NB4 (cell line): ENCODE data around the gene NLRP7.
"Not testable (repeated sequence)": the region's sequence is repeated elsewhere in the genome, so short reads cannot be mapped to it uniquely, and the experiment has no call there.

Experiments
- TF ChIP-seq, protein P1 (sequence below): IDR thresholded peaks from one replicate; pipeline ENCODE4 v1.5.1; 2012; ENCODE audit warnings: low read depth, low read length
- TF ChIP-seq, protein P2 (sequence below): IDR thresholded peaks from 2 replicates; pipeline ENCODE4 v1.6.1; 2011; ENCODE audit warnings: low read depth, low read length

DNA sequence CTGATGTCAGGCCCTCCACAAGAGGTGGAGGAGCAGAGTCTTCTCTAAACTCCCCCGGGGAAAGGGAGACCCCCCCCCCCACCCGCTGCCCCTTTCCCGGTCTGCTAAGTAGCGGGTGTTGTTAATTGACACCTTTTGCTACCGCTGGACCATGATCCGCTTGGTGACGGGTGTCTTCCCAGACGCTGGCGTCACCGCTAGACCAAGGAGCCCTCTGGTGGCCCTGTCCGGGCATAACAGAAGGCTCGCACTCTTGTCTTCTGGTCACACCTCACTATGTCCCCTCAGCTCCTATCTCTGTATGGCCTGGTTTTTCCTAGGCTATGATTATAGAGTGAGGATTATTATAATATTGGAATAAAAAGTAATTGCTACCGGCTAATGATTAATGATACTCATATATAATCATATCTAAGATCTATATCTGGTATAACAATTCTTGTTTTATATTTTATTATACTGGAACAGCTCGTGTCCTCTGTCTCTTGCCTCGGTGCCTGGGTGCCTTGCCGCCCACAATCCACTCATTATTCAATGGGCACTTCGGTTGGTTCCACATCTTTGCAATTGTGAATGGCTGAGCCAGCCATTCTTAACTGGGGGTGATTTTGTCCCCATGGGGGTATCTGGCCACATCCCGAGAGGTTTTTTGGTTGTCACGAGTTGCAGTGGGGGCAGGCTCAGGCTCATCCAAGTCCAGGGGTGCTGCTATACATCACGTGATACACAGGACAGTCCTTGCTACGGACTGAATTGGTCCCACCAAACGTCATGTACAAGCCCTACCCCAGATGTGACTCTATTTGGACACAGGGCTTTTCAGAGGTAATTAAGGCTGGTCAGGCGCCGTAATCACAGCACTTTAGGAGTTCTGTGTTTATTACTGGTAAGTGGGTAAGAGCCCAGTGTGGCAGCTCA lies 27.4 kb downstream of the NLRP7 start:
- TF ChIP-seq, protein P1, sequence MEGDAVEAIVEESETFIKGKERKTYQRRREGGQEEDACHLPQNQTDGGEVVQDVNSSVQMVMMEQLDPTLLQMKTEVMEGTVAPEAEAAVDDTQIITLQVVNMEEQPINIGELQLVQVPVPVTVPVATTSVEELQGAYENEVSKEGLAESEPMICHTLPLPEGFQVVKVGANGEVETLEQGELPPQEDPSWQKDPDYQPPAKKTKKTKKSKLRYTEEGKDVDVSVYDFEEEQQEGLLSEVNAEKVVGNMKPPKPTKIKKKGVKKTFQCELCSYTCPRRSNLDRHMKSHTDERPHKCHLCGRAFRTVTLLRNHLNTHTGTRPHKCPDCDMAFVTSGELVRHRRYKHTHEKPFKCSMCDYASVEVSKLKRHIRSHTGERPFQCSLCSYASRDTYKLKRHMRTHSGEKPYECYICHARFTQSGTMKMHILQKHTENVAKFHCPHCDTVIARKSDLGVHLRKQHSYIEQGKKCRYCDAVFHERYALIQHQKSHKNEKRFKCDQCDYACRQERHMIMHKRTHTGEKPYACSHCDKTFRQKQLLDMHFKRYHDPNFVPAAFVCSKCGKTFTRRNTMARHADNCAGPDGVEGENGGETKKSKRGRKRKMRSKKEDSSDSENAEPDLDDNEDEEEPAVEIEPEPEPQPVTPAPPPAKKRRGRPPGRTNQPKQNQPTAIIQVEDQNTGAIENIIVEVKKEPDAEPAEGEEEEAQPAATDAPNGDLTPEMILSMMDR = not testable (repeated sequence)
- TF ChIP-seq, protein P2, sequence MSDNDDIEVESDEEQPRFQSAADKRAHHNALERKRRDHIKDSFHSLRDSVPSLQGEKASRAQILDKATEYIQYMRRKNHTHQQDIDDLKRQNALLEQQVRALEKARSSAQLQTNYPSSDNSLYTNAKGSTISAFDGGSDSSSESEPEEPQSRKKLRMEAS = not testable (repeated sequence)
